ENCODE data around the gene NPTN.

DNA sequence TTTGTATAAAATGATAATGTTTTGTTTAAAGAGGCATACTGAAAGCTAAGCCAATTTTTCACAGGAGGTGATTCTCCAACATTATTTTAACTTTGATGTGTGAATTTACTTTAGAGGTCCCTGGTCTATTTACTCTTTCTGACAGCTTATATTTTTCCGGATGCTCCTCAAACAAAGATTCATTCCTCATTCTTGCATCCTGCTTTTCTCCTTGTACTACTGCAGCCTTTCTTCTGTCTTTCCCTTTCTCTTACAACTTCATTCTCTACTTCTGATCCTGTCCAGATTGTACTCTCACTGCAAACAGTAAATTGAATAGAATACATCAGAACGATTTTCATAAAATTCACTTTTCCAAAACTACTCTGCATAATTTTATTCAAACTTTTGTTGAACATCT, 5.1 kb downstream of the NPTN start:
- TF ChIP-seq, protein P1, sequence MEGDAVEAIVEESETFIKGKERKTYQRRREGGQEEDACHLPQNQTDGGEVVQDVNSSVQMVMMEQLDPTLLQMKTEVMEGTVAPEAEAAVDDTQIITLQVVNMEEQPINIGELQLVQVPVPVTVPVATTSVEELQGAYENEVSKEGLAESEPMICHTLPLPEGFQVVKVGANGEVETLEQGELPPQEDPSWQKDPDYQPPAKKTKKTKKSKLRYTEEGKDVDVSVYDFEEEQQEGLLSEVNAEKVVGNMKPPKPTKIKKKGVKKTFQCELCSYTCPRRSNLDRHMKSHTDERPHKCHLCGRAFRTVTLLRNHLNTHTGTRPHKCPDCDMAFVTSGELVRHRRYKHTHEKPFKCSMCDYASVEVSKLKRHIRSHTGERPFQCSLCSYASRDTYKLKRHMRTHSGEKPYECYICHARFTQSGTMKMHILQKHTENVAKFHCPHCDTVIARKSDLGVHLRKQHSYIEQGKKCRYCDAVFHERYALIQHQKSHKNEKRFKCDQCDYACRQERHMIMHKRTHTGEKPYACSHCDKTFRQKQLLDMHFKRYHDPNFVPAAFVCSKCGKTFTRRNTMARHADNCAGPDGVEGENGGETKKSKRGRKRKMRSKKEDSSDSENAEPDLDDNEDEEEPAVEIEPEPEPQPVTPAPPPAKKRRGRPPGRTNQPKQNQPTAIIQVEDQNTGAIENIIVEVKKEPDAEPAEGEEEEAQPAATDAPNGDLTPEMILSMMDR (IDR thresholded peaks at IDR 0.05): no peak
- no peak for TF ChIP-seq POLR2A (IDR thresholded peaks at IDR 0.05)
